ENCODE measurements around the gene TSPAN6.

The TSPAN6 gene

DNA sequence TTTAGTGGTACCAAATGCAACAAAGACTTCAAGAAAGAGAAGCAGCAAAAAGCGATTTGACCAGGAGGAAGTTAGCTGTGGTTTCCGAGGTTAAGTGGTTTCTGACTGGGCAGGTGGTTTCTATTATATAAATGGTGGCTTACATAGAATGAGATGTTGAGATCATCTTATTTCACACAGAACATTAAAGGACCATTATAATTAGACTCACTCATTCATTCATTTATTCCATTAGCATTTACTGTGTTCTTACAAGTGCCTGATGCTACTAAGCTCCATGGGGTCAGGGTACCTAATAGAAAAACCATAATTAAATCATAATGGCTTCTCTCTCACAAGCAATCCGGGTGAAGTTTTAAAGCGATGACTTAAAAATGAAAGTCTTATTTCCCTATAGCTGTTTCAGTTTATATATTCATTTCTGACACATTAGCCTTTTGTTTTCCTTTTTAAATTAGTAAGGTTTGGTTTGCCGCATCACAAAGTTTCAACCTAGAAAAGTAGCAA lies 10.6 kb downstream of the TSPAN6 start:
- TF ChIP-seq, protein P1, sequence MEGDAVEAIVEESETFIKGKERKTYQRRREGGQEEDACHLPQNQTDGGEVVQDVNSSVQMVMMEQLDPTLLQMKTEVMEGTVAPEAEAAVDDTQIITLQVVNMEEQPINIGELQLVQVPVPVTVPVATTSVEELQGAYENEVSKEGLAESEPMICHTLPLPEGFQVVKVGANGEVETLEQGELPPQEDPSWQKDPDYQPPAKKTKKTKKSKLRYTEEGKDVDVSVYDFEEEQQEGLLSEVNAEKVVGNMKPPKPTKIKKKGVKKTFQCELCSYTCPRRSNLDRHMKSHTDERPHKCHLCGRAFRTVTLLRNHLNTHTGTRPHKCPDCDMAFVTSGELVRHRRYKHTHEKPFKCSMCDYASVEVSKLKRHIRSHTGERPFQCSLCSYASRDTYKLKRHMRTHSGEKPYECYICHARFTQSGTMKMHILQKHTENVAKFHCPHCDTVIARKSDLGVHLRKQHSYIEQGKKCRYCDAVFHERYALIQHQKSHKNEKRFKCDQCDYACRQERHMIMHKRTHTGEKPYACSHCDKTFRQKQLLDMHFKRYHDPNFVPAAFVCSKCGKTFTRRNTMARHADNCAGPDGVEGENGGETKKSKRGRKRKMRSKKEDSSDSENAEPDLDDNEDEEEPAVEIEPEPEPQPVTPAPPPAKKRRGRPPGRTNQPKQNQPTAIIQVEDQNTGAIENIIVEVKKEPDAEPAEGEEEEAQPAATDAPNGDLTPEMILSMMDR (IDR thresholded peaks at IDR 0.05; ENCODE audit: extremely low read depth, missing control alignments) = no peak

DNA sequence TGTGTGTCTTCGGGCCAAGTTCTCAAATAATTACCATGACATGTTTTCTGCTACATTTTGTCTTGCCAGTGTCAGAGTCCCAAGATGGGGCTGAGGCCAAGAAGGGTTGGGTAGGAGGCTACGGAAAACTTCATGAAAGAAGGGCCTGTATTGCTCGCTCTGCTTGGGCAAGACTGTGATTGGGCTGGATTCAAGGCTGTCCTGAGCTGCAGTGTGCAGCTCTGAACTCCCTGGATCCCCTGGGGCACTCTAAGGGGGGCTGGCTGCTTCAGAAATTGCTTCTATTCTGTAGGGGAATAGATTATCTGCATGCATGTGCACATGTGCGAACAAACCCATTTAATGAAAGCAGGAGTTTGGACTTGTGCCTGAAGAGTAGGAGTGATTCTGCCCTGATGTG lies 13.6 kb downstream of the TSPAN6 start:
- TF ChIP-seq, protein P1 (IDR thresholded peaks at IDR 0.05; ENCODE audit: extremely low read depth, missing control alignments) = no peak
- no peak for DNase-seq (ENCODE audit: low spot score)

More for the DNA sequence above, 10.6 kb downstream of the TSPAN6 start:
- peak; percentile 40 for DNase-seq (ENCODE audit: low spot score)

DNA sequence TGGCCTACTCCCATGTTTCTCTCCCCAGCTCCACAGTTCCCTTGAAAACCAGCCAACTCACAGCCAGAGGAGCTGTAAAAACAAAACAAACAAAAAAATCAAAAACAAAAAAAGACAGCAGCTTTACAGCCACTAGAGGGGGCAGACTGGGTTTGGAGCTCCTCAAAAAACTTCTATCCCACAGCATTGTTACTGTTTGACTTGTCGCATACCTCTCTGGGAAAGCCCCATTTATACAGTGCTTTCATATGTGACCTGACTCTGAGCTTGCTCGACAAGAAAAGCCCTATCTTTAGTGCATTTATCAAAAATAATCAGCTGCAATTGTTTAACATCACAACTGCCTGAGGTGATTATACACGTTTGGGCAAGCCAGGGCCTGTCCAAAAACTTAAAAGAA lies 21.6 kb downstream of the TSPAN6 start:
- DNase-seq (ENCODE audit: low spot score) = peak; percentile 25
- TF ChIP-seq, protein P1 (IDR thresholded peaks at IDR 0.05; ENCODE audit: extremely low read depth, missing control alignments) = no peak

DNA sequence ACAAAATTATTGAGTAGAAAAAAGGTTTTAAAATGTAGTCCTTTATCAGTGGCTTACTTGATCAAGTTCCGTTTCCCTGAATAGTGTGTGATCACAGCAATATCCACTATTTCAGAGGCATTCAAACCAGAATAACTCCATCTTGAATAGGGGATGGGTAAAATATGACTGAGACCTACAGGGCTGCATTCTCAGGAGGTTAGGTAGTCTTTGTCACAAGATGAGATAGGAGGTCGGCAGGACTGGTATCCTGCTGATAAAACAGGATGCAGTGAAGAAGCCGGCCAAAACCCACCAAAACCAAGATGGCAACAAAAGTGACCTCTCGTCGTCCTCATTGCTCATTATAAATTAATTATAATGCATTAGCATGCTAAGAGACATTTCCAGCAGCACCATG lies 24.7 kb downstream of the TSPAN6 start:
- no peak for DNase-seq (ENCODE audit: low spot score)
- TF ChIP-seq, protein P1 (IDR thresholded peaks at IDR 0.05; ENCODE audit: extremely low read depth, missing control alignments) = no peak

DNA sequence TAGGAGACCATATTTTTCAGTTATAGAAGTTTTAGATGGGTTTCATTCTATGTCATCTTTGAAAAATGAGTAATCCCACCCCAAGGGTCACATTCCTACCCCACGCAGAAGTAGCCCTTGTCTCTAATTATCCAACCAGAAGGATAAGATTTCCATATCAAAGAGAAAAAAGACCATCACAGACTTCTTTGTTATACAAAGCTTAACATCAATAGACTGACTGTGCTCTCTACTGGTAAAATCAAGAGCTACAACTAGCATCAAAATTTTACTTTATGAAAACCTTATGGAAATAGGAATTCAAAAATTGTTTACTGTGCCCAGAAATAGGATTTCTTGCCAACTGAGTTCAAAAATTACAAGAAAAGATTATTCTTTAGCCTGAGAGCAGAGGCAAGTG lies 27.0 kb downstream of the TSPAN6 start:
- TF ChIP-seq, protein P1 (IDR thresholded peaks at IDR 0.05; ENCODE audit: extremely low read depth, missing control alignments) = no peak
- DNase-seq (ENCODE audit: low spot score) = no peak

DNA sequence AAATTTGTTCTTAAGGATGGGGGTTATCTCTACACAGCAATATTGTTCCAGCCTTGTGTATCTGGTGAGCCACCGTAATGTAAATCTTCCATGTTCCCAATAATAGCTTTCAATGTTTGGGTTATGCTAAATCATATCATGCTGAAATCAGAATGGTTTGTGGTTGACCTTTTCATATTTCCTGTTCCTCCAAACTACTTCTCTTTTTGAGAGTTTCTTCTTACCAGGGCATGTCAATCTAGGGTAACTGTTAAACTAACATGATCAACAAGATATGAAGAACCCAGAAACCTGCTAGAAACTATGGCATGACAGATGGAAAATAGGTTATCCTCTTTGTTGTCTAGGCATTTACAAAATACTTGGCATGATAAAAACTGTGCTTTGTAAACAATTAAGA lies 29.9 kb downstream of the TSPAN6 start:
- TF ChIP-seq, protein P1 (IDR thresholded peaks at IDR 0.05; ENCODE audit: extremely low read depth, missing control alignments) = no peak
- DNase-seq (ENCODE audit: low spot score) = no peak

DNA sequence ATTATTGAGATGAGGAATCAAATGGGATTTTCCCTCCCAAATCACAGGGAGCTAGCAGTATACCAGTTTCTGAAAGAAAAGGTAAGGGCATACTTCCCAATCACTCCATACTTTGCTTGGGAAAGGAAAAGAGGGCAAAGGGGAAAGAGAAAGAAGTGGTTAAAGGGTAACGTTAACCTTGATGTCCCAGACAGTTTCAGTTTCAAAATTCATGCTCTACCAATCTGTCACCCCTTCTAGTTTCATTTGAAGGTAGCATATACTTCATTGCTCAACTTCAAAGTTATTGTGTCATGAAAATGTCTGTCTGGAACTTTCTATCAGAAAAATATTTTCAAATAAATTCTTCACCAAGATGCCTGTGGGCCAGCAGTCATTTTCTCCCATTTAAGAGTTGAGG lies 35.8 kb downstream of the TSPAN6 start:
- DNase-seq (ENCODE audit: low spot score) = no peak
- TF ChIP-seq, protein P1 (IDR thresholded peaks at IDR 0.05; ENCODE audit: extremely low read depth, missing control alignments) = no peak
